Stimulated activated CD8-positive, alpha-beta memory T cell treated with anti-CD3 and anti-CD28 coated beads, Interleukin-4, amount 100 ng/mL, for 4 hours (primary cell): ENCODE measurements around the gene ANKRD40CL.
A peak's percentile ranks its signal among the peaks of the same experiment; 100 is the strongest.

ENCODE experiments used
- DNase-seq, 2 donors: peaks; one replicate each; pipeline ENCODE4 v3.0.0-alpha.2; 2020; ENCODE audit warnings: low read depth in 2 of 2, low spot score in 1 of 2

ANKRD40CL gene

GRCh38 chr17:50790618-50791017 is 23.3 kb upstream of the ANKRD40CL start:
- no peak for DNase-seq

DNA sequence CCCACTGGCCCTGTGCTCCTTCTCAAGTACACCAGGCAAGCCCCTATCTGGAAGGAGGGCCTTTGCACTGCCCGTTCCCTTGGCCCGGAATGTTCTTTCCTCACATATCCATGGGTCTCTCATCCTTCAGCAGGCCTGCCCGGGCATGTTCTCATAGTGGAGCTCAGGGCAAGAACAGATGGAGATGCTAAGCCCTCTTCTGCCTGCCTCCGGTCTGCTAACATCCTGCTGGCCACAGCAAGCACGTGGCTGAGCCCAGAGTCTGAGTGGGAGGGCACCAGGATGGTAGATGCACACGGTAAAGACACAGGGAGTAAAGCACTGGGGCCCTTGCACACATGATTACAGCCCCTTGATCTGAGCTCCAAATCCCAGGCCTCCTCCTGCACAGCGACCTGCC is 19.8 kb upstream of the ANKRD40CL start:
- no peak for DNase-seq

- DNase-seq, result no peak
These were observed 18.7 kb upstream of the ANKRD40CL start for GRCh38 chr17:50785946-50786570.

- no peak for DNase-seq
These were observed 17.8 kb upstream of the ANKRD40CL start for GRCh38 chr17:50785126-50785525.

- no peak for DNase-seq
These were observed 16.6 kb upstream of the ANKRD40CL start for GRCh38 chr17:50783905-50784304.

GRCh38 chr17:50783193-50783660 is 15.9 kb upstream of the ANKRD40CL start:
- peak; percentile 50 to 58 for DNase-seq

DNA sequence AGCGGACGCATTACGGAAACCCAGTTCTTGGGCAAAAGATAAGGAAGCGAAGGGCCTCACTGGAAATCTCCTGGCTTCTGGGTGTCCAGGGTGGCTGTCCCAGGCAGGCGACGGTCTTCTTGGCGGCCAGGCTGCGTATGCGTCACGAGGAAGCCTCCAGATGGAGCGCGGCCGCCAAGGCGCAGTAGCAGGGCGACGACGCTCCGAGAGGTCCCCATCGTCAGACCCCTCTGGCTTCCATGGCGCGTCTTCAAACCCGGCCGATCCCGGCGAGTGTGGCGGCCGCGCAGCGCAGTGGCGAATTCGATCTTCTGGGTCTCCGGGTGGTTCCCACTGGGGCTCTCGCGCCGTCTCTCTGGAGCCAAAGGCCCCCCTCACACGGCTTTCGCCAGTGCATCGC is 13.8 kb upstream of the ANKRD40CL start:
- DNase-seq, result no peak

DNA sequence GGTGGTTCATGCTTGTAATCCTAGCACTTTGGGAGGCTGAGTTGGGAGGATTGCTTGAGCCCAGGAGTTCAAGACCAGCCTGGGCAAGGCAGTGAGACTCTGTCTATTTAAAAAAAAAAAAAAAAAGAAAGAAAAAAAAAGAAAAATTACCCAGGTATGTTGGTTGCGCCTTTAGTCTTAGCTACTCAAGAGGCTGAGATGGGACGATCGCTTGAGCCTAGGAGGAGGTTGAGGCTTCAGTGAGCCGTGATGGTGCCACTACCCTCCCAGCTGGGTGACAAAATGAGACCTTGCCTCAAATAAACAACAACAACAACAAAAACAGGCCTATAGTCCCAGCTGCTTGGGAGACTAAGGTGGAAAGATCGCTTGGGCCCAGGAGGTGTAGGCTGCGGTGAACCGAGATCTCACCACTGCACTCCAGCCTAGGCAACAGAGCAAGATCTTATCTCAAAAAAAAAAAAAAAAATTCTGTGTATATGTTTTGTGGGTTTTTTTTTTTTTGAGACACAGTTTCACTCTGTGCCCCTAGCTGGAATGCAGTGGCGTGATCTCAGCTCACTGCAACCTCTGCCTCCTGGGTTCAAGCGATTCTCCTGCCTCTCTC is 12.5 kb upstream of the ANKRD40CL start:
- peak in 1 of 2 donors; percentile 8 for DNase-seq

DNA sequence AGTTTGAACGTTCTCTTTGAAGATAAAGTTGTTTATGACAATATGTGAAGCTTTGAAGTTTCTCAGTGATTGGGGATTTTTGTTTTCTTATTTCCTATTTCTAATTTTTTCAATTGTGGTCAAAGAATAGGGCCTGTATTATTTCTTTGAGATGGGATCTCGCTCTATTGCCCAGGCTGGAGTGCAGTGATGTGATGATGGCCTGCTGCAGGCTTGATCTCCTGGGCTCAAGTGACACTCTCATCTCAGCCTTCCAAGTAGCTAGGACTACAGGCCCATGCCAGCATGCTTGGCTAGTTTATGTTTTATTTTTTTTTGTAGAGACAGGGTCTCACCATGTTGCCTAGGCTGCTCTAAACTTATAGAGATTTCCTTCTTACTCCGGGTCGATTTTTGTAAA is 11.7 kb upstream of the ANKRD40CL start:
- no peak for DNase-seq

- no peak for DNase-seq
These were observed 11.2 kb upstream of the ANKRD40CL start for GRCh38 chr17:50778471-50778870.

GRCh38 chr17:50775926-50776325 is 8.6 kb upstream of the ANKRD40CL start:
- DNase-seq, result no peak

GRCh38 chr17:50774225-50774803 is 7.0 kb upstream of the ANKRD40CL start:
- DNase-seq, result no peak

DNA sequence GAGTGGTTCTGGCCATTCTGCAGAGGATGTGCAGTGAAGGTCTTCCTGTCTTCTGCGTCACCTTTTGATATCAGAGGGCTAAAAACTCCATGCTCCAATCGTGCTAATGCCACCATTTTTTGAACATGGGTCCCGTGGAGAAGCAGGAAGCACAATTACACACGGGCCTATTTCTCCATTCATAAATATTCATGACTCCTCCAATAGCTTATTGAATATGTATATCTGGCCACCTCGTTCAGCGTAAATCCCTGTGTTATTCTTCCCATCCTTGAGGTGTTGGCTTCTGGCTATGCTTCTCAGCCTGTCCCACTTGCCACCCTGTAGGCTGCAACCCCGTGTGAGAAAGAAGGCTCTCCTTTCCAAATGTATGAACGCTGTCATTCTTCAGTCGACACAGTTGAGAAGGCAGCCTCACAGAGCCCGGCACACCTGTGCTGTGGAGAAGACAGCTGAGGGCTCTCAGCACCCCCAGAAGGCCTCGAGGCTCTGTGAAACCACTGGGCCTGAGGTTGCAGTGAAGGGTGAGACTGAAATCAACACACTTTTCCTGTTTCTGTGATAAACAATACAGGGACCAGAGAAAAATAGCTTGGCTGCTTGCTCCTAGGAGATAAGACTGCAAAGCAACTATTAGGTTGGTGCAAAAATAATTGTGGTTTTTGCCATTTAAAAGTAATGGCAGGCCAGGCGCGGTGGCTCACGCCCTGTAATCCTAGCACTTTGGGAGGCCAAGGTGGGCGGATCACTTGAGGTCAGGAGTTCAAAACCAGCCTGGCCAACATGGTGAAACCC is 4.9 kb upstream of the ANKRD40CL start:
- DNase-seq, result no peak

- DNase-seq, result no peak
These were observed 3.0 kb upstream of the ANKRD40CL start for GRCh38 chr17:50770346-50770745.

DNA sequence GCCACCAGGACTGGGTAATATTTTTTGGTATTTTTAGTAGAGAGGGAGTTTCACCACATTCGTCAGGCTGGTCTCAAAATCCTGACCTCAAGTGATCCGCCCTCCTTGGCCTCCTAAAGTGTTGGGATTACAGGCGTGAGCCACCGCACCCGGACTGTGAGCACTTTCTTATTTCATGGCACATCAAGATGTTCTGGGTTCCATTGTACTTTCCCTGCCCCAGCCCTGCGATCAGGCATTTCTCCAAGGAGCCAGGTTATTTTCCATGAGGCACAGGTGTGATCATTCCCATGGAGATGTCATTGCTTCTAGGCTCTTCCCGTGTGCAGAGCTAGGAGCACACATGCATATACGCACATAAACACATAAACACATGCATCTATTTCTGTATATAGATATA is 2.6 kb upstream of the ANKRD40CL start:
- DNase-seq, result no peak

- no peak for DNase-seq
These were observed 1.0 kb upstream of the ANKRD40CL start for GRCh38 chr17:50768346-50768761.

GRCh38 chr17:50767030-50767429 is 288 bp downstream of the ANKRD40CL start:
- no peak for DNase-seq

DNA sequence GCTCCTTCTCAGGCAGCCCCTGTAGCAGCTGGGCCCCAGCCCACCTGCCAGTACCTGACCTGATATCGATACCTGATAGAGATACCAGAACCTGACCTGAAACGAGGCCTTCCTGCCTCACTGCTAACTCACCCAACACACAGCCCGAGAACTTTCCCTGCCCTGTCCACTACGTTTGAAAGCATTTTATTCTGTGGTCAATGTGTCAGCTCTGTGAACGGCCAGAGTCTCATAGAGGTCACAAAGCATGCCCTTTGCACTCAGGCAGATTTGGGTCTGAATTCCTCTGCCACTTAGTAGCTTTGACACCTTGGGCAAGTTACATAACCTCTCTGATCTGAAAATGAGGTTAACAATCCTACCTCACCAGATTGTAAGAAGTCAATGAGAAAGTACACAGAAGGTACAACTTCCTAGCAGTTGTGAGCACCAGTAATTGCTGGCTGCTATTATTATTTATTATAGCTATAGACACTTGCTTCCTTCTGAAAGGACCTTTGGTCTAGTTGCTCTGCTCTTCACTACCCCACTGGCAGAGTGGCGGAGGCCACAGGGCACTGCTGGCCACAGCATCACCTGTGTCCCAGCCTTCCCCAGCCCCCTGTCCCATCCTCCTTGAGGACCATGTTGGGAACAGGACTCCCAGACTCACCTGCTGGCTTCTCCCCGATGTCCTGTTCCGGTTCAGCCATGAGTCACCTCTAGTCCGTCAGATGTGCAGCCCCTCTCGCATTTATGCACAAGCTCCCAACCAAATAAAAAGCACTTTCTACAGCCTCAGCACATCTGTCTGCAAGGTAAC is 895 bp downstream of the ANKRD40CL start:
- no peak for DNase-seq

DNA sequence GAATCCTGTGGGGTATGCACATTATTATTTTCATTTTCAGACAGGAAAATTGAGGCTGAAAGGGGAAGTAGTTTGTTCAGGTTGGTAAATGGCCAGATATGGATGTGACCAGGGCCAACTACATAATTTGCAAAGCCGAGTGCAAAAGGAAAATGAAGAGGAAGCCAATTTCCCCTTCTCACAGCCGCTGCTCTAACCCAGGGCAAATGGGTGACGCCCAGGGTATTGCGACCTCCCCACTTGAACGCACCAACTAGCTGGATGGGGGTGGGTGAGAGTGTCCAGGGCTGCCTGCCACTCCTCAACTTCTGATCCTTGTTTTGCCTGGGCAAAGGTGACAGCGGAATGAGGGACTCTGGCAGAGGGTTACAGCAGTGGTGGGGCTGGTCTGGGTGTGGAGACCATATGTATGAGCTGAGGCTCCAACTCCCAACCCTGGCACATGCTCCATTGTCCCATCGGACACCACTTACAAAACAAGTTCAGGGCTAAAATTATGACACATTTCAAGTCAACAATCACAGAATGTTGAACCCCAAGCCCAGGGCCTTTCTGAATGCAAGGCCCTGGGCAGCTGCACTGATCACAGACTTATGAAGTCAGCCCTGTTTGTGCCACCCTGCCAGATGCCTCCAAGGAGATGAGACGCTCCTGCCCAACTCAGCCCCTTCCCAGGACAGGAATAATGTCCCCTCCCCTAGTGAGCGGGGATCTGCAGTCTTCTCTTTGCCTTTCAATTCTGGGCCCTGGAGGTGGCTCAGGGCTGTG is 1.7 kb downstream of the ANKRD40CL start:
- no peak for DNase-seq

- DNase-seq, result no peak
These were observed 2.6 kb downstream of the ANKRD40CL start for GRCh38 chr17:50764734-50765149.
